H1 (cell line): ENCODE measurements around the gene LPP.

ENCODE experiments used
- CHD2 ChIP-seq: IDR thresholded peaks from 2 replicates; pipeline ENCODE4 v1.6.1; 2012; ENCODE audit warnings: low read length, improper control_type of control experiment
- FOSL1 ChIP-seq: IDR thresholded peaks from 2 replicates; pipeline ENCODE4 v1.6.1; 2011; ENCODE audit warnings: mild to moderate bottlenecking, low read depth, low read length, moderate library complexity; ENCODE audit not compliant: insufficient read depth
- JUND ChIP-seq: IDR thresholded peaks from 2 replicates; pipeline ENCODE4 v1.6.1; 2011; ENCODE audit warnings: mild to moderate bottlenecking, improper control_type of control experiment, low read length
- TBP ChIP-seq: IDR thresholded peaks from 2 replicates; pipeline ENCODE4 v1.6.1; 2011; ENCODE audit warnings: low read depth, low read length, improper control_type of control experiment

DNA sequence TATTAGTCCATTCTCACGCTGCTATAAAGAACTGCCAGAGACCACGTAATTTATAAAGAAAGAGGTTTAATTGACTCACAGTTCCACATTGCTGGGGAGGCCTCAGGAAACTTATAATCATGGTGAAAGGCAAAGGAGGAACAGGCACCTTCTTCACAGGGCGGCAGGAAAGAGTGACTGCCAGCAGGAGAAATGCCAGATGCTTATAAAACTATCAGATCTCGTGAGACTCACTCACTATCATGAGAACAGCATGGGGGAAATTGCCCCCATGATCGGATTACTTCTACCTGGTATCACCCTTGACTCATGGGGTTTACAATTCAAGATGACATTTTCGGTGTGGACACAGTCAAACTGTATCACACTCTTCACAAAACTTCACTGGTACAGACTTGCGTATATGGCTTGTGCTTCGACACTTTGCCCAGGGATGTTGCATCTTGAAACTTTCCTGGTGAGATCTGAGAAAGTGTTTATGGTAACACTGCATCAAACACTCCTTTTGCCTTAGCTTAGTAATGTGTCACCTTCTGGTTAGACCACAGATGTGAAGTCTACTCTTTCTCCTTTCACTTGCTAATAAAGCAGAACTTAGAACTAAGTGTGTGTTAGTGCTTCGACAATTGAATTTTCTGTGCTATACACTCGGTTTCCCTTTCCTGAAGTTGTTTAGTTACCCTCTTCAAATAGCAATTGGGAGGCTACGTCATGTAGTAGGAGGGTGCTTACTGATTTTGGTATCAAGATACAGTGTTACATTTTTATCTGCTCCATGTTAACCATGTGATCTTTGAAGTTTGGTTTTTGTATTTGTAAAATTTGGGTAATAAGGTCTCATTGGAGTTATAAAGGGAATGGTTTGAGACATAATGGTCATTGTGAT is 185.7 kb downstream of the LPP start:
- TF ChIP-seq TBP (no peak), CHD2 (no peak), FOSL1 (no peak), JUND (no peak)
